ENCODE results near the gene UBXN7. TPM values are rescaled to one million over a fixed set of nuclear protein-coding genes. Genes with fewer than 3 reads are reported as not detected.

Gene UBXN7
- polyA plus RNA-seq, 1 of the 3 experiments (the other 2 are of a cell fraction) = 6.4 TPM

GRCh38 chr3:196335503-196335948 is 96.7 kb downstream of the UBXN7 start:
- Histone ChIP-seq H3F3A (replicated peaks; ENCODE audit: insufficient read depth) (no peaks in the 10 kb centered on the region), H3K79me2 (ENCODE audit: insufficient read depth) (no peaks in the 10 kb centered on the region), H3K4me2 (no peak overlapping the region), H3K27me3 (ENCODE audit: insufficient read depth) (no peaks in the 10 kb centered on the region), H3K9ac (no peak overlapping the region), H3K4me1 (ENCODE audit: control insufficient read depth in 1 of 2, insufficient read depth in 2 of 2, low read depth in 1 of 2, low read length in 1 of 2) (no peaks in the 10 kb centered on the region), H3K27ac (ENCODE audit: low read depth in 2 of 2, low read length in 1 of 2) (no peak overlapping the region), H3K4me3 (ENCODE audit: low read depth in 2 of 2, low read length in 1 of 2) (no peak overlapping the region), H3K36me3 (replicated peaks in 1 of 2; ENCODE audit: control insufficient read depth in 1 of 2, insufficient read depth in 2 of 2, low read length in 1 of 2) (no peaks in the 10 kb centered on the region), H2AFZ (ENCODE audit: low read depth) (no peak overlapping the region), H4K20me1 (ENCODE audit: insufficient read depth) (no peaks in the 10 kb centered on the region), H3K9me2 (no peaks in the 10 kb centered on the region), H3K9me3 (no peaks in the 10 kb centered on the region)
- WGBS (ENCODE audit: low lambda C conversion rate) = 89% methylated on average over 12 of the region's 12 CpGs
- TF ChIP-seq REST (IDR thresholded peaks at IDR 0.05; ENCODE audit: low read depth, low read length) (no peak), SIN3A (IDR thresholded peaks at IDR 0.05; ENCODE audit: borderline replicate concordance, low read depth, low read length) (no peak), MEF2A (IDR thresholded peaks at IDR 0.05; ENCODE audit: borderline replicate concordance, low read depth) (no peak), EP300 (IDR thresholded peaks at IDR 0.05; ENCODE audit: borderline replicate concordance in 1 of 2, low read depth in 1 of 2, low read length in 1 of 2) (no peak), FOXM1 (IDR thresholded peaks at IDR 0.05; ENCODE audit: low read depth) (no peak), RXRA (IDR thresholded peaks at IDR 0.05; ENCODE audit: borderline replicate concordance, low read depth) (no peak), TCF12 (IDR thresholded peaks at IDR 0.05) (no peak)
- TF ChIP-seq, protein P1, sequence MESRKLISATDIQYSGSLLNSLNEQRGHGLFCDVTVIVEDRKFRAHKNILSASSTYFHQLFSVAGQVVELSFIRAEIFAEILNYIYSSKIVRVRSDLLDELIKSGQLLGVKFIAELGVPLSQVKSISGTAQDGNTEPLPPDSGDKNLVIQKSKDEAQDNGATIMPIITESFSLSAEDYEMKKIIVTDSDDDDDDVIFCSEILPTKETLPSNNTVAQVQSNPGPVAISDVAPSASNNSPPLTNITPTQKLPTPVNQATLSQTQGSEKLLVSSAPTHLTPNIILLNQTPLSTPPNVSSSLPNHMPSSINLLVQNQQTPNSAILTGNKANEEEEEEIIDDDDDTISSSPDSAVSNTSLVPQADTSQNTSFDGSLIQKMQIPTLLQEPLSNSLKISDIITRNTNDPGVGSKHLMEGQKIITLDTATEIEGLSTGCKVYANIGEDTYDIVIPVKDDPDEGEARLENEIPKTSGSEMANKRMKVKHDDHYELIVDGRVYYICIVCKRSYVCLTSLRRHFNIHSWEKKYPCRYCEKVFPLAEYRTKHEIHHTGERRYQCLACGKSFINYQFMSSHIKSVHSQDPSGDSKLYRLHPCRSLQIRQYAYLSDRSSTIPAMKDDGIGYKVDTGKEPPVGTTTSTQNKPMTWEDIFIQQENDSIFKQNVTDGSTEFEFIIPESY (IDR thresholded peaks at IDR 0.05; ENCODE audit: borderline replicate concordance, low read depth) = no peak
- DNase-seq = no peak
- ChIA-PET POLR2A (no interaction called here), CTCF (no interaction called here)

- no peaks in the 10 kb centered on the region for H3K27me3 ChIP-seq (ENCODE audit: insufficient read depth)
- H3K9me3 ChIP-seq = no peaks in the 10 kb centered on the region
- no peaks in the 10 kb centered on the region for H4K20me1 ChIP-seq (ENCODE audit: insufficient read depth)
- H3K9ac ChIP-seq = no peak overlapping the region
- no peaks in the 10 kb centered on the region for H3K79me2 ChIP-seq (ENCODE audit: insufficient read depth)
- POLR2A ChIA-PET = no interaction called here
- no peak overlapping the region for H3K27ac ChIP-seq (ENCODE audit: low read depth in 2 of 2, low read length in 1 of 2)
- DNase-seq = no peak
- H3K4me2 ChIP-seq = no peak overlapping the region
- H3K4me3 ChIP-seq (ENCODE audit: low read depth in 2 of 2, low read length in 1 of 2) = no peak overlapping the region
- H3K36me3 ChIP-seq (replicated peaks in 1 of 2; ENCODE audit: control insufficient read depth in 1 of 2, insufficient read depth in 2 of 2, low read length in 1 of 2) = no peaks in the 10 kb centered on the region
- no peaks in the 10 kb centered on the region for H3F3A ChIP-seq (replicated peaks; ENCODE audit: insufficient read depth)
- H3K9me2 ChIP-seq = no peaks in the 10 kb centered on the region
- CTCF ChIA-PET = no interaction called here
- no peaks in the 10 kb centered on the region for H3K4me1 ChIP-seq (ENCODE audit: control insufficient read depth in 1 of 2, insufficient read depth in 2 of 2, low read depth in 1 of 2, low read length in 1 of 2)
- WGBS (ENCODE audit: low lambda C conversion rate) = 52% methylated on average over 1 of the region's 1 CpG
- H2AFZ ChIP-seq (ENCODE audit: low read depth) = no peak overlapping the region
- no peak for TF ChIP-seq REST (IDR thresholded peaks at IDR 0.05; ENCODE audit: low read depth, low read length)
- TF ChIP-seq RAD21 (IDR thresholded peaks at IDR 0.05; ENCODE audit: low read length) = no peak
- no peak for TF ChIP-seq POLR2AphosphoS5 (IDR thresholded peaks at IDR 0.05; ENCODE audit: low read depth, low read length)
- TF ChIP-seq NFIC (IDR thresholded peaks at IDR 0.05; ENCODE audit: borderline replicate concordance) = no peak
- TF ChIP-seq, protein P2, sequence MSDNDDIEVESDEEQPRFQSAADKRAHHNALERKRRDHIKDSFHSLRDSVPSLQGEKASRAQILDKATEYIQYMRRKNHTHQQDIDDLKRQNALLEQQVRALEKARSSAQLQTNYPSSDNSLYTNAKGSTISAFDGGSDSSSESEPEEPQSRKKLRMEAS (IDR thresholded peaks at IDR 0.05; ENCODE audit: low read depth) = no peak
- TF ChIP-seq, protein P3, sequence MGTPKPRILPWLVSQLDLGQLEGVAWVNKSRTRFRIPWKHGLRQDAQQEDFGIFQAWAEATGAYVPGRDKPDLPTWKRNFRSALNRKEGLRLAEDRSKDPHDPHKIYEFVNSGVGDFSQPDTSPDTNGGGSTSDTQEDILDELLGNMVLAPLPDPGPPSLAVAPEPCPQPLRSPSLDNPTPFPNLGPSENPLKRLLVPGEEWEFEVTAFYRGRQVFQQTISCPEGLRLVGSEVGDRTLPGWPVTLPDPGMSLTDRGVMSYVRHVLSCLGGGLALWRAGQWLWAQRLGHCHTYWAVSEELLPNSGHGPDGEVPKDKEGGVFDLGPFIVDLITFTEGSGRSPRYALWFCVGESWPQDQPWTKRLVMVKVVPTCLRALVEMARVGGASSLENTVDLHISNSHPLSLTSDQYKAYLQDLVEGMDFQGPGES (IDR thresholded peaks at IDR 0.05; ENCODE audit: low read depth, low read length) = no peak
- TF ChIP-seq RFX5 (IDR thresholded peaks at IDR 0.05; ENCODE audit: low read length) = no peak
- TF ChIP-seq, protein P4, sequence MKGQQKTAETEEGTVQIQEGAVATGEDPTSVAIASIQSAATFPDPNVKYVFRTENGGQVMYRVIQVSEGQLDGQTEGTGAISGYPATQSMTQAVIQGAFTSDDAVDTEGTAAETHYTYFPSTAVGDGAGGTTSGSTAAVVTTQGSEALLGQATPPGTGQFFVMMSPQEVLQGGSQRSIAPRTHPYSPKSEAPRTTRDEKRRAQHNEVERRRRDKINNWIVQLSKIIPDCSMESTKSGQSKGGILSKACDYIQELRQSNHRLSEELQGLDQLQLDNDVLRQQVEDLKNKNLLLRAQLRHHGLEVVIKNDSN (IDR thresholded peaks at IDR 0.05; ENCODE audit: borderline replicate concordance, low read depth) = no peak
- no peak for TF ChIP-seq CHD2 (IDR thresholded peaks at IDR 0.05; ENCODE audit: low read length, partially characterized antibody)
These were observed 97.2 kb downstream of the UBXN7 start for GRCh38 chr3:196334982-196335381.

Data from SK-N-SH (cell line).